Measurements from ENCODE around the gene ABLIM1.

Gene ABLIM1

GRCh38 chr10:114478281-114478680 is 179.8 kb downstream of the ABLIM1 start:
- no peak for TF ChIP-seq CTCF (IDR thresholded peaks at IDR 0.05; ENCODE audit: extremely low read depth, insufficient read depth, missing control alignments)
- DNase-seq (ENCODE audit: low spot score), result no peak
- in situ Hi-C loops (cut with MboI; ENCODE audit: low pct_unique_long_range_greater_than_20kb, low sequenced_read_pairs, unreplicated experiment), result loop anchor here (10.0 kb wide), 1 partner anchor 217 kb away; no protein-coding TSS in a partner anchor

- no peak for TF ChIP-seq CTCF (IDR thresholded peaks at IDR 0.05; ENCODE audit: extremely low read depth, insufficient read depth, missing control alignments)
- in situ Hi-C loops (cut with MboI; ENCODE audit: low pct_unique_long_range_greater_than_20kb, low sequenced_read_pairs, unreplicated experiment), result loop anchor here (10.0 kb wide), 1 partner anchor 218 kb away; no protein-coding TSS in a partner anchor
- no peak for DNase-seq (ENCODE audit: low spot score)
Measured at GRCh38 chr10:114477285-114477684, 180.8 kb downstream of the ABLIM1 start.

- no peak for DNase-seq (ENCODE audit: low spot score)
- in situ Hi-C loops (cut with MboI; ENCODE audit: low pct_unique_long_range_greater_than_20kb, low sequenced_read_pairs, unreplicated experiment), result loop anchor here (5.0 to 10.0 kb wide), 2 partner anchors 72 to 220 kb away; no protein-coding TSS in a partner anchor
- TF ChIP-seq CTCF (IDR thresholded peaks at IDR 0.05; ENCODE audit: extremely low read depth, insufficient read depth, missing control alignments), result no peak
Measured at GRCh38 chr10:114474989-114475388, 183.1 kb downstream of the ABLIM1 start.

GRCh38 chr10:114473776-114474175 is 184.3 kb downstream of the ABLIM1 start:
- no peak for TF ChIP-seq CTCF (IDR thresholded peaks at IDR 0.05; ENCODE audit: extremely low read depth, insufficient read depth, missing control alignments)
- DNase-seq (ENCODE audit: low spot score), result no peak
- in situ Hi-C loops (cut with MboI; ENCODE audit: low pct_unique_long_range_greater_than_20kb, low sequenced_read_pairs, unreplicated experiment), result loop anchor here (5.0 to 10.0 kb wide), 2 partner anchors 74 to 221 kb away; no protein-coding TSS in a partner anchor

GRCh38 chr10:114472877-114473253 is 185.2 kb downstream of the ABLIM1 start:
- in situ Hi-C loops (cut with MboI; ENCODE audit: low pct_unique_long_range_greater_than_20kb, low sequenced_read_pairs, unreplicated experiment), result loop anchor here (5.0 to 10.0 kb wide), 2 partner anchors 74 to 222 kb away; no protein-coding TSS in a partner anchor
- TF ChIP-seq CTCF (IDR thresholded peaks at IDR 0.05; ENCODE audit: extremely low read depth, insufficient read depth, missing control alignments), result no peak
- DNase-seq (ENCODE audit: low spot score), result no peak

GRCh38 chr10:114471906-114472876 is 185.9 kb downstream of the ABLIM1 start:
- TF ChIP-seq CTCF (IDR thresholded peaks at IDR 0.05; ENCODE audit: extremely low read depth, insufficient read depth, missing control alignments), result no peak
- in situ Hi-C loops (cut with MboI; ENCODE audit: low pct_unique_long_range_greater_than_20kb, low sequenced_read_pairs, unreplicated experiment), result loop anchor here (5.0 to 10.0 kb wide), 2 partner anchors 75 to 223 kb away; no protein-coding TSS in a partner anchor
- DNase-seq (ENCODE audit: low spot score), result no peak

All from GM13977 (cell line).